SK-N-DZ (cell line): ENCODE results near the gene ING3.

ENCODE experiments used
- DNase-seq: peaks from one replicate; pipeline ENCODE4 v3.0.0-alpha.2; 2015; ENCODE audit warnings: low spot score
- small RNA-seq, 2 experiments: library from RNA; depleted of rRNA; stranded (forward); fragments of <200 nt; gene quantifications; one replicate each; pipeline ENCODE3, GENCODE V24; 2014

ING3 gene

GRCh38 chr7:121026577-121027111 lies 76.1 kb downstream of the ING3 start:
- no peak for DNase-seq

Small RNAs within 50 kb of the gene (small RNA-seq; reads per million reads assigned to genes)
- gene RNA5SP240, result 0 reads per million in 2 experiments
